Heart left ventricle (tissue), 16 donors: ENCODE data around the gene TRIM15. TPM values are rescaled to one million over a fixed set of nuclear protein-coding genes. Genes with fewer than 3 reads are reported as not detected.

Experiments
- ATAC-seq, 4 donors: fragments of 200-7000 bp; cut with Tn5 transposase; one replicate each; pipeline ENCODE4 v1.9.1; 2020 to 2022; ENCODE audit warnings: moderate library complexity in 4 of 4, mild to moderate bottlenecking in 3 of 4, moderate number of reproducible peaks in 1 of 4
- DNase-seq, 5 donors: peaks; one replicate each; pipeline ENCODE4 v3.0.0-alpha.2; 2020
- H3K27ac ChIP-seq, 12 donors: fragments of 200-600 bp; sonication (generic) in 4 of 12; one replicate each; pipeline versions ENCODE4 v1.5.0 to v1.8.0; 2016 to 2022; ENCODE audit warnings: mild to moderate bottlenecking in 2 of 12
- H3K27me3 ChIP-seq, 9 donors: fragments of 200-600 bp; sonication (generic) in 2 of 9; one replicate each; pipeline versions ENCODE4 v1.5.1 to v1.8.0; 2016 to 2022; ENCODE audit warnings: mild to moderate bottlenecking in 3 of 9
- H3K36me3 ChIP-seq, 9 donors: fragments of 200-600 bp; sonication (generic) in 2 of 9; one replicate each; pipeline versions ENCODE4 v1.5.0 to v1.8.0; 2018 to 2022; ENCODE audit warnings: mild to moderate bottlenecking in 2 of 9
- H3K4me1 ChIP-seq, 12 donors: fragments of 200-600 bp; sonication (generic) in 4 of 12; one replicate each; pipeline versions ENCODE4 v1.5.0 to v1.8.0; 2016 to 2022; ENCODE audit warnings: mild to moderate bottlenecking in 3 of 12
- H3K4me3 ChIP-seq, 12 donors: fragments of 200-600 bp; sonication (generic) in 4 of 12; one replicate each; pipeline versions ENCODE4 v1.5.0 to v1.8.0; 2017 to 2022; ENCODE audit warnings: mild to moderate bottlenecking in 9 of 12, moderate library complexity in 4 of 12
- H3K9me3 ChIP-seq, 12 donors: fragments of 200-600 bp; sonication (generic) in 4 of 12; one replicate each; pipeline versions ENCODE4 v1.5.0 to v1.8.0; 2016 to 2022; ENCODE audit warnings: mild to moderate bottlenecking in 1 of 12
- POLR2A ChIP-seq, 2 donors: fragments of 450-650 bp; IDR thresholded peaks; one replicate each; pipeline ENCODE4 v1.6.1; 2017; ENCODE audit warnings: antibody characterized with exemption in 2 of 2, mild to moderate bottlenecking in 2 of 2, moderate library complexity in 2 of 2
- WGBS, 4 donors: extraction: QIAGEN DNeasy Blood & Tissue Kit in 2 of 4; methylation state at CpG; one replicate each; pipeline versions ENCODE4 v1.1.5 to v1.1.7; 2013 to 2018; 5-methylcytosine and 5-hydroxymethylcytosine counted together
- intact Hi-C, 10 donors: fragments of 100-400 bp; cut with DNase I; formaldehyde crosslinking; loops; one replicate each; pipeline versions ENCODE4 v1.11.1 to v1.14.2; 2022
- polyA plus RNA-seq, 2 donors: library from polyadenylated mRNA; stranded (reverse); fragments of 200-250 nt; gene quantifications; one replicate each; pipeline ENCODE4 v1.2.3, GENCODE V29; 2013
- total RNA-seq, 9 donors: library from RNA; depleted of rRNA in 2 of 9; stranded (reverse); fragments of >200 nt in 2 of 9; fragmentation: NEBNext Ultra II Directional in 3 of 9; extraction: Animal tissue kit (Norgen Biotek cat#: 25700) in 3 of 9; gene quantifications; one replicate each; pipeline versions ENCODE4 v1.1.0 to v1.2.4, GENCODE V29; 2016 to 2023
- TF ChIP-seq, protein P1 (sequence below), 12 donors: fragments of 200-600 bp; sonication (generic) in 4 of 12; IDR thresholded peaks; one replicate each; pipeline versions ENCODE4 v1.5.0 to v1.8.0; 2018 to 2022; ENCODE audit warnings: antibody characterized with exemption in 12 of 12, mild to moderate bottlenecking in 5 of 12
- donor health status: ischemic (EF 13 %, LVEDD 7.1; RV severe dilation, severe dysfunction).
- donor health status: healthy with polysubstance abuse.
- donor health status: DM: no; HTN: yes; CAD: no.
- donor health status: DM: no; HTN: no; CAD: no.
- donor health status: ischemic (EF 25% LVEDD 6.9; RV normal size, moderate dysfunction).
- donor health status: ischemic (EF 25% LVEDD 5.7; RV mildly dilated, moderate dysfunction).
- donor health status: healthy.
- donor health status: DM: yes; HTN: yes; CAD: no.
- donor health status: ischemic (EF 35%, LVEDD 5.7; RV mildly dilated, moderate dysfunction).
- donor health status: nonischemic (EF 11% LVEDD 7.7; RV severe dilation, severe dysfunction).
- donor health status: DM: yes; HTN: yes; CAD: no.
- donor health status: PGD.
- donor health status: ischemic (EF 29% LVEDD 5.4; RV normal size, mild dysfunction).
- donor health status: nonischemic (EF 23%, LVEDD 6.1; RV moderate dilation, normal function).

TRIM15 gene
- total and polyA plus RNA-seq, 11 donors, result not detected

DNA sequence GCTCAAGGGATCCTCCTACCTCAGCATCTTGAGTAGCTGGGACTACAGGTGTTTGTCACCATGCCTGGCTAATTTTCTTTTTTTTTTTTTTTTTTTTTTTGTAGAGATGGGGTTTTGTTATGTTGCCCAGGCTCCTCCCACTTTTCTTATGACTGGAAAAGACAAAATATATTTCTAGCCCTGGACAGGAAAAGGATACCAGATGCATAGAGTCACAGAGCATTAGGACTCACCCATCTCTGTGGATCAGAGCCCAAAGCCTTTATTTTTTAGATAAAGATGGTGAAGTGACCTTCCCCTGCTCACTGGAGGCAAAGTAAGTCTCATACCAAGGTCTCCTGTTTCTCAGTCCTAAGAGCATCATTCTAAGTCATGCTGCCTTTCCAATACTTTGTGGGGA, 5.8 kb upstream of the TRIM15 start:
- intact Hi-C loops, result no loop called here
- DNase-seq (no peak), ATAC-seq (no peak)
- peaks cover 0 to 10% (median 0%) of the 10 kb centered on the region in 9 donors for H3K27me3 ChIP-seq
- H3K4me3 ChIP-seq, result no peak overlapping the region
- H3K36me3 ChIP-seq, result no peaks in the 10 kb centered on the region
- peaks cover 0 to 28% (median 2%) of the 10 kb centered on the region in 12 donors for H3K4me1 ChIP-seq
- no peak overlapping the region for H3K27ac ChIP-seq
- TF ChIP-seq POLR2A (IDR thresholded peaks at IDR 0.05), result no peak
- TF ChIP-seq, protein P1, sequence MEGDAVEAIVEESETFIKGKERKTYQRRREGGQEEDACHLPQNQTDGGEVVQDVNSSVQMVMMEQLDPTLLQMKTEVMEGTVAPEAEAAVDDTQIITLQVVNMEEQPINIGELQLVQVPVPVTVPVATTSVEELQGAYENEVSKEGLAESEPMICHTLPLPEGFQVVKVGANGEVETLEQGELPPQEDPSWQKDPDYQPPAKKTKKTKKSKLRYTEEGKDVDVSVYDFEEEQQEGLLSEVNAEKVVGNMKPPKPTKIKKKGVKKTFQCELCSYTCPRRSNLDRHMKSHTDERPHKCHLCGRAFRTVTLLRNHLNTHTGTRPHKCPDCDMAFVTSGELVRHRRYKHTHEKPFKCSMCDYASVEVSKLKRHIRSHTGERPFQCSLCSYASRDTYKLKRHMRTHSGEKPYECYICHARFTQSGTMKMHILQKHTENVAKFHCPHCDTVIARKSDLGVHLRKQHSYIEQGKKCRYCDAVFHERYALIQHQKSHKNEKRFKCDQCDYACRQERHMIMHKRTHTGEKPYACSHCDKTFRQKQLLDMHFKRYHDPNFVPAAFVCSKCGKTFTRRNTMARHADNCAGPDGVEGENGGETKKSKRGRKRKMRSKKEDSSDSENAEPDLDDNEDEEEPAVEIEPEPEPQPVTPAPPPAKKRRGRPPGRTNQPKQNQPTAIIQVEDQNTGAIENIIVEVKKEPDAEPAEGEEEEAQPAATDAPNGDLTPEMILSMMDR (IDR thresholded peaks at IDR 0.05), result no peak
- H3K9me3 ChIP-seq, result no peaks in the 10 kb centered on the region

DNA sequence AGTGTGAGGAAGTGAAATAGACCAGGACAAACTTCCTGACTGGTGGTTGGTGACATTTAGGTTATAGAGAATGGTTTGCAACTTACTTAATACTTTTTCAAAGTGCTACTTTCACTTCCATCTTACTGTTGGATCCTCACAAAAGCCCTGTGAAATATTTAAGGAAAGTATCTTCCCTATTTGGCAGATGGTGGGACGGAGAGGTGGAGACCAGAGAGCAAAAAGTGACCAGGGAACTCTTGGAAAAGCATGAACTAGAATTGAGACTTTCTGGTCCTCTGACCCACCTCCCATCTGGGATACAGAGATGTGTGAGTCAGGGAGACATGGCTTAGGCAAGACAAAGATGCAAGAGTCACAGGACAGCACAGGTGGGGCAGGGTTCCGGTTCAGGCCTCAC, 5.3 kb upstream of the TRIM15 start:
- ATAC-seq, result no peak
- H3K4me3 ChIP-seq, result no peak overlapping the region
- H3K36me3 ChIP-seq, result no peaks in the 10 kb centered on the region
- no peak for TF ChIP-seq POLR2A (IDR thresholded peaks at IDR 0.05)
- TF ChIP-seq, protein P1 (IDR thresholded peaks at IDR 0.05), result no peak
- H3K4me1 ChIP-seq, result peaks cover 0 to 28% (median 2%) of the 10 kb centered on the region in 12 donors
- WGBS, 4 donors, result 84 to 91% (median 87%) methylated on average over 2 of the region's 2 CpGs
- no peak for DNase-seq
- H3K9me3 ChIP-seq, result no peaks in the 10 kb centered on the region
- intact Hi-C loops, result no loop called here
- H3K27me3 ChIP-seq, result peaks cover 0 to 11% (median 0%) of the 10 kb centered on the region in 9 donors
- H3K27ac ChIP-seq, result no peak overlapping the region

DNA sequence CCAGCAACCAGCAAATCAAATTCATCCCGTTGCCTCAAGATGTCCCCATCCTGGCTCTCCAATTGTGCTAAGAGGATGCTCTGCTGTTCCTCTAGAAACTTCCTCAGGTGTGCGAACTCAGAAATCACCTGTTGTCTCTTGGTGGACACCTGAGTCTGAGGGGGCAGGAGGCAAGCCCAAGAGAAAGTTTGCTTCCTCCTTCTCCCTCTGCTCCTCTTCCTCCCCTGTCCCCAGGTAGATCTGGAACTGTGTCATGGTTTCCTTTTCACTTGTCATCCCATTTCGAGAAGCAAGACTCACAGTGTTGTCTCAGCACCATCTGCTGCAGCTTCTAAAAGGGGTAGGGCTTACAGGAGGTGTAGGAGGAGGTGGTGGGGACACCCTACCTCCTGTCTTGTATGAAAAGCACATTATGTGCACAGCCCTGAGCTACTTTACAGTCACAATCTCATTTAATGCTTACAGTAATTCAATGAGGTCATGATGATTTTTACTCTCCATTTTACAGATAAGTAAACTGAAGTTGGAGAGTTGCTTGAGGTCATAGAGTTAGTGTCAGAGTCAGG, 4.8 kb upstream of the TRIM15 start:
- no peak for DNase-seq
- 60 to 82% (median 67%) methylated on average over 3 of the region's 3 CpGs for WGBS, 4 donors
- intact Hi-C loops, result no loop called here
- Histone ChIP-seq H3K27me3 (peaks cover 0 to 17% (median 0%) of the 10 kb centered on the region in 9 donors), H3K36me3 (no peaks in the 10 kb centered on the region), H3K27ac (no peak overlapping the region), H3K4me3 (no peak overlapping the region), H3K9me3 (no peaks in the 10 kb centered on the region), H3K4me1 (peaks cover 0 to 28% (median 2%) of the 10 kb centered on the region in 12 donors)
- no peak for ATAC-seq
- TF ChIP-seq, protein P1 (IDR thresholded peaks at IDR 0.05), result no peak
- TF ChIP-seq POLR2A (IDR thresholded peaks at IDR 0.05), result no peak

DNA sequence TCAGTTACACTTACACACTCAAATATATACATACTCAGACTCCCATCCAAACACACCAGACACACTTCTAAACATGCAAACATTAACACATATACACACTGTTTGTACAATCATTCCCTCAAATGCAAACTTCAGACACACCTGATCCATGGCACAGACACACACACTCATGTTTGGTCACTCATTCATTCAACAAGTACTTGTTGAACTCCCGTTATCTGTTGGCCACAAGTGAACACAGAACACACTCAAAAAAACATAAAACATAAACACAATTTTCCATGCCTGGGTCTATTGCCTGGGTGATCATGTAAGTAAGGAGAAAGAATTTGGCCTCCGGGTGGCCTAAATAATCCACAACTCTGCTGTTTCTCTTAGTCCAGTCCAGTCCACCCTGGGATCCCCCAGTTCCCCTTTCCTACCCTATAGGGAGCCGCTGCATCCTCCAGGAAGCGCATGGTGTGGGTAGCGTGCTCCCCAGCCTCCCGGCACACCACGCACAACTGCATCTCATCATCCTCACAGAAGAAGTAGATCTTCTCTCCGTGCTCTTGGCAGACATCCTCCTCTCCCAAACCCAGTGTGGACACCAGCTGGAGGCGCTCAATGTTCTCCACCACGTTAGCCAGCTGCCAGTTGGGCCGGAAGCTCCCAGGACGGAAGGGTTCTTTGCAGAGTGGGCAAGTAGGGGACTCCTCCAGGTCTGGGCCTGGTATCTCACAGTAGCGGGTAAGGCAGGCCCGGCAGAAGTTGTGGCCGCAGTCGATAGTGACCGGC, 3.1 kb upstream of the TRIM15 start:
- TF ChIP-seq POLR2A (IDR thresholded peaks at IDR 0.05), result no peak
- TF ChIP-seq, protein P1 (IDR thresholded peaks at IDR 0.05), result no peak
- ATAC-seq, result no peak
- no peak for DNase-seq
- peaks cover 0 to 20% (median 0%) of the 10 kb centered on the region in 9 donors for H3K27me3 ChIP-seq
- no peak overlapping the region for H3K4me3 ChIP-seq
- no peaks in the 10 kb centered on the region for H3K36me3 ChIP-seq
- intact Hi-C loops, result no loop called here
- H3K27ac ChIP-seq, result no peak overlapping the region
- H3K4me1 ChIP-seq, result peaks cover 0 to 20% (median 2%) of the 10 kb centered on the region in 12 donors
- 85 to 89% (median 87%) methylated on average over 12 to 17 of the region's 17 CpGs for WGBS, 4 donors
- H3K9me3 ChIP-seq, result no peaks in the 10 kb centered on the region
